ENCODE data around the gene RNASEL.

DNA sequence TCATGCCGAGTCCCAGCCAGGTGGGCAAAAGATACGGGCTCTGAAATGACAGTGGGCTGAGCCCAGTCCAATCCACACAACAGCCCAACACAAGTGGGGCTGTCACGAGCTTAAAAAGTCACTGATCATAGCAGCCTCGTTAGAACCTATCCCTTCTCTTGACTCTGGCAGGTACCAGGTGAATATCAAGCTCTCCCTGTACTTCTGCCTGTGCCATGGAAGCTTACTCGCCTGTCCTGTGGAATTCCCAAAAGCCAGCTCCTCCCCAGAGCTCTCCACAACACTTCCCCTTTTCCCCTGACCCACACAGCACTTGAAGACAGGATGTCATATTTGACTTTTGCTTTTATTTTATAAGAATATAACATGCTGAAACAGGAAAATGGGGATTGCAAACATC lies 9.2 kb upstream of the RNASEL start:
- TF ChIP-seq, protein P1, sequence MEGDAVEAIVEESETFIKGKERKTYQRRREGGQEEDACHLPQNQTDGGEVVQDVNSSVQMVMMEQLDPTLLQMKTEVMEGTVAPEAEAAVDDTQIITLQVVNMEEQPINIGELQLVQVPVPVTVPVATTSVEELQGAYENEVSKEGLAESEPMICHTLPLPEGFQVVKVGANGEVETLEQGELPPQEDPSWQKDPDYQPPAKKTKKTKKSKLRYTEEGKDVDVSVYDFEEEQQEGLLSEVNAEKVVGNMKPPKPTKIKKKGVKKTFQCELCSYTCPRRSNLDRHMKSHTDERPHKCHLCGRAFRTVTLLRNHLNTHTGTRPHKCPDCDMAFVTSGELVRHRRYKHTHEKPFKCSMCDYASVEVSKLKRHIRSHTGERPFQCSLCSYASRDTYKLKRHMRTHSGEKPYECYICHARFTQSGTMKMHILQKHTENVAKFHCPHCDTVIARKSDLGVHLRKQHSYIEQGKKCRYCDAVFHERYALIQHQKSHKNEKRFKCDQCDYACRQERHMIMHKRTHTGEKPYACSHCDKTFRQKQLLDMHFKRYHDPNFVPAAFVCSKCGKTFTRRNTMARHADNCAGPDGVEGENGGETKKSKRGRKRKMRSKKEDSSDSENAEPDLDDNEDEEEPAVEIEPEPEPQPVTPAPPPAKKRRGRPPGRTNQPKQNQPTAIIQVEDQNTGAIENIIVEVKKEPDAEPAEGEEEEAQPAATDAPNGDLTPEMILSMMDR (conservative IDR thresholded peaks at IDR 0.05; ENCODE audit: low read depth in 2 of 2) = no peak
- no peak for TF ChIP-seq POLR2AphosphoS5 (IDR thresholded peaks at IDR 0.05; ENCODE audit: low read depth)
- no peak for TF ChIP-seq EZH2phosphoT487 (IDR thresholded peaks at IDR 0.05; ENCODE audit: unreplicated experiment)
- no peak for TF ChIP-seq STAT1 (IDR thresholded peaks at IDR 0.05; ENCODE audit: unreplicated experiment)
- TF ChIP-seq EZH2 (IDR thresholded peaks at IDR 0.05; ENCODE audit: low read depth, unreplicated experiment) = no peak
- TF ChIP-seq, protein P2, sequence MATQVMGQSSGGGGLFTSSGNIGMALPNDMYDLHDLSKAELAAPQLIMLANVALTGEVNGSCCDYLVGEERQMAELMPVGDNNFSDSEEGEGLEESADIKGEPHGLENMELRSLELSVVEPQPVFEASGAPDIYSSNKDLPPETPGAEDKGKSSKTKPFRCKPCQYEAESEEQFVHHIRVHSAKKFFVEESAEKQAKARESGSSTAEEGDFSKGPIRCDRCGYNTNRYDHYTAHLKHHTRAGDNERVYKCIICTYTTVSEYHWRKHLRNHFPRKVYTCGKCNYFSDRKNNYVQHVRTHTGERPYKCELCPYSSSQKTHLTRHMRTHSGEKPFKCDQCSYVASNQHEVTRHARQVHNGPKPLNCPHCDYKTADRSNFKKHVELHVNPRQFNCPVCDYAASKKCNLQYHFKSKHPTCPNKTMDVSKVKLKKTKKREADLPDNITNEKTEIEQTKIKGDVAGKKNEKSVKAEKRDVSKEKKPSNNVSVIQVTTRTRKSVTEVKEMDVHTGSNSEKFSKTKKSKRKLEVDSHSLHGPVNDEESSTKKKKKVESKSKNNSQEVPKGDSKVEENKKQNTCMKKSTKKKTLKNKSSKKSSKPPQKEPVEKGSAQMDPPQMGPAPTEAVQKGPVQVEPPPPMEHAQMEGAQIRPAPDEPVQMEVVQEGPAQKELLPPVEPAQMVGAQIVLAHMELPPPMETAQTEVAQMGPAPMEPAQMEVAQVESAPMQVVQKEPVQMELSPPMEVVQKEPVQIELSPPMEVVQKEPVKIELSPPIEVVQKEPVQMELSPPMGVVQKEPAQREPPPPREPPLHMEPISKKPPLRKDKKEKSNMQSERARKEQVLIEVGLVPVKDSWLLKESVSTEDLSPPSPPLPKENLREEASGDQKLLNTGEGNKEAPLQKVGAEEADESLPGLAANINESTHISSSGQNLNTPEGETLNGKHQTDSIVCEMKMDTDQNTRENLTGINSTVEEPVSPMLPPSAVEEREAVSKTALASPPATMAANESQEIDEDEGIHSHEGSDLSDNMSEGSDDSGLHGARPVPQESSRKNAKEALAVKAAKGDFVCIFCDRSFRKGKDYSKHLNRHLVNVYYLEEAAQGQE (IDR thresholded peaks at IDR 0.05; ENCODE audit: unreplicated experiment) = no peak
- TF ChIP-seq NANOG (IDR thresholded peaks at IDR 0.05; ENCODE audit: borderline replicate concordance) = no peak
- TF ChIP-seq JUNB (IDR thresholded peaks at IDR 0.05; ENCODE audit: unreplicated experiment) = no peak

Data from GM23338 (cell line).